SK-N-SH treated with all-trans-retinoic acid at 6 μM for 48 hours (cell line): ENCODE data around the gene KLF9.

Experiments used
- ATAC-seq: fragments of 200-7000 bp; cut with Tn5 transposase; 3 replicates; pipeline ENCODE4 v1.9.1; 2020; ENCODE audit warnings: mild to moderate bottlenecking, moderate library complexity
- ARNTL ChIP-seq: fragments of 450-650 bp; formaldehyde crosslinking; IDR thresholded peaks from 2 replicates; pipeline ENCODE4 v1.5.0; 2020; ENCODE audit warnings: low read depth, mild to moderate bottlenecking, moderate library complexity, borderline replicate concordance
- BACH2 ChIP-seq: fragments of 250-450 bp; sonication (Bioruptor Pico); IDR thresholded peaks from 2 replicates; pipeline ENCODE4 v1.9.0; 2021; ENCODE audit warnings: mild to moderate bottlenecking, borderline replicate concordance
- CREB5 ChIP-seq: fragments of 250-450 bp; sonication (Bioruptor Pico); IDR thresholded peaks from 2 replicates; pipeline ENCODE4 v1.5.1; 2020; ENCODE audit warnings: low read depth, mild to moderate bottlenecking, moderate library complexity
- CSDC2 ChIP-seq: fragments of 250-450 bp; sonication (Bioruptor Pico); IDR thresholded peaks from 2 replicates; pipeline ENCODE4 v1.5.0; 2020; ENCODE audit warnings: mild to moderate bottlenecking, moderate library complexity
- ESRRG ChIP-seq: fragments of 250-450 bp; sonication (Bioruptor Pico); IDR thresholded peaks from 2 replicates; pipeline ENCODE4 v1.6.1; 2021; ENCODE audit warnings: mild to moderate bottlenecking
- GLIS3 ChIP-seq: fragments of 250-450 bp; sonication (Bioruptor Pico); IDR thresholded peaks from 2 replicates; pipeline ENCODE4 v1.5.0; 2020; ENCODE audit warnings: mild to moderate bottlenecking, moderate library complexity
- ISL1 ChIP-seq: fragments of 250-450 bp; sonication (Bioruptor Pico); IDR thresholded peaks from 2 replicates; pipeline ENCODE4 v2.1.2; 2022; ENCODE audit warnings: mild to moderate bottlenecking, moderate library complexity
- OSR1 ChIP-seq: fragments of 250-450 bp; sonication (Bioruptor Pico); IDR thresholded peaks from 2 replicates; pipeline ENCODE4 v1.8.0; 2022; ENCODE audit warnings: moderate library complexity, mild to moderate bottlenecking, inconsistent platforms
- PATZ1 ChIP-seq: fragments of 250-450 bp; sonication (Bioruptor Pico); IDR thresholded peaks from 2 replicates; pipeline ENCODE4 v1.8.0; 2020; ENCODE audit warnings: mild to moderate bottlenecking, moderate library complexity, borderline replicate concordance
- PPARA ChIP-seq: fragments of 250-450 bp; sonication (Bioruptor Pico); IDR thresholded peaks from 2 replicates; pipeline ENCODE4 v1.5.0; 2020; ENCODE audit warnings: mild to moderate bottlenecking, borderline replicate concordance
- SNAI2 ChIP-seq: fragments of 250-450 bp; sonication (Bioruptor Pico); IDR thresholded peaks from 2 replicates; pipeline ENCODE4 v1.5.0; 2020; ENCODE audit warnings: mild to moderate bottlenecking, moderate library complexity
- TOX ChIP-seq: fragments of 250-450 bp; sonication (Bioruptor Pico); IDR thresholded peaks from 2 replicates; pipeline ENCODE4 v1.8.0; 2021; ENCODE audit warnings: mild to moderate bottlenecking, moderate library complexity, borderline replicate concordance
- ZC3H10 ChIP-seq: fragments of 250-450 bp; sonication (Bioruptor Pico); IDR thresholded peaks from 2 replicates; pipeline ENCODE4 v1.5.1; 2021; ENCODE audit warnings: mild to moderate bottlenecking, moderate library complexity
- ZFP3 ChIP-seq: fragments of 250-450 bp; sonication (Bioruptor Pico); IDR thresholded peaks from 2 replicates; pipeline ENCODE4 v1.5.0; 2020; ENCODE audit warnings: mild to moderate bottlenecking, moderate library complexity
- ZFP30 ChIP-seq: fragments of 450-650 bp; formaldehyde crosslinking; IDR thresholded peaks from 2 replicates; pipeline ENCODE4 v1.5.0; 2022; ENCODE audit warnings: mild to moderate bottlenecking, moderate library complexity
- ZNF565 ChIP-seq: fragments of 450-650 bp; formaldehyde crosslinking; conservative IDR thresholded peaks from 2 replicates; pipeline ENCODE4 v1.5.0; 2020; ENCODE audit warnings: low read depth, mild to moderate bottlenecking, moderate library complexity
- ZNF8 ChIP-seq: fragments of 450-650 bp; formaldehyde crosslinking; IDR thresholded peaks from 2 replicates; pipeline ENCODE4 v1.5.0; 2020; ENCODE audit warnings: mild to moderate bottlenecking, moderate library complexity
- TF ChIP-seq, protein P1 (sequence below): fragments of 250-450 bp; sonication (Bioruptor Pico); IDR thresholded peaks from 2 replicates; pipeline ENCODE4 v1.5.0; 2020; ENCODE audit warnings: mild to moderate bottlenecking, moderate library complexity
- TF ChIP-seq, protein P2 (sequence below): fragments of 250-450 bp; sonication (Bioruptor Pico); IDR thresholded peaks from 2 replicates; pipeline ENCODE4 v1.5.1; 2021; ENCODE audit warnings: mild to moderate bottlenecking, moderate library complexity

KLF9 gene

GRCh38 chr9:70382709-70383605 is 31.5 kb downstream of the KLF9 start:
- TF ChIP-seq ZNF8 (CRISPR knock-in tag) (no peak), PPARA (CRISPR knock-in tag) (no peak), PATZ1 (CRISPR knock-in tag) (no peak), ZFP3 (CRISPR knock-in tag) (no peak), ZC3H10 (CRISPR knock-in tag) (no peak), GLIS3 (CRISPR knock-in tag) (no peak), ZNF565 (no peak)
- TF ChIP-seq, protein P1, sequence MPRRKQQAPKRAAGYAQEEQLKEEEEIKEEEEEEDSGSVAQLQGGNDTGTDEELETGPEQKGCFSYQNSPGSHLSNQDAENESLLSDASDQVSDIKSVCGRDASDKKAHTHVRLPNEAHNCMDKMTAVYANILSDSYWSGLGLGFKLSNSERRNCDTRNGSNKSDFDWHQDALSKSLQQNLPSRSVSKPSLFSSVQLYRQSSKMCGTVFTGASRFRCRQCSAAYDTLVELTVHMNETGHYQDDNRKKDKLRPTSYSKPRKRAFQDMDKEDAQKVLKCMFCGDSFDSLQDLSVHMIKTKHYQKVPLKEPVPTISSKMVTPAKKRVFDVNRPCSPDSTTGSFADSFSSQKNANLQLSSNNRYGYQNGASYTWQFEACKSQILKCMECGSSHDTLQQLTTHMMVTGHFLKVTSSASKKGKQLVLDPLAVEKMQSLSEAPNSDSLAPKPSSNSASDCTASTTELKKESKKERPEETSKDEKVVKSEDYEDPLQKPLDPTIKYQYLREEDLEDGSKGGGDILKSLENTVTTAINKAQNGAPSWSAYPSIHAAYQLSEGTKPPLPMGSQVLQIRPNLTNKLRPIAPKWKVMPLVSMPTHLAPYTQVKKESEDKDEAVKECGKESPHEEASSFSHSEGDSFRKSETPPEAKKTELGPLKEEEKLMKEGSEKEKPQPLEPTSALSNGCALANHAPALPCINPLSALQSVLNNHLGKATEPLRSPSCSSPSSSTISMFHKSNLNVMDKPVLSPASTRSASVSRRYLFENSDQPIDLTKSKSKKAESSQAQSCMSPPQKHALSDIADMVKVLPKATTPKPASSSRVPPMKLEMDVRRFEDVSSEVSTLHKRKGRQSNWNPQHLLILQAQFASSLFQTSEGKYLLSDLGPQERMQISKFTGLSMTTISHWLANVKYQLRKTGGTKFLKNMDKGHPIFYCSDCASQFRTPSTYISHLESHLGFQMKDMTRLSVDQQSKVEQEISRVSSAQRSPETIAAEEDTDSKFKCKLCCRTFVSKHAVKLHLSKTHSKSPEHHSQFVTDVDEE (CRISPR knock-in tag) = no peak
- no peak for ATAC-seq

DNA sequence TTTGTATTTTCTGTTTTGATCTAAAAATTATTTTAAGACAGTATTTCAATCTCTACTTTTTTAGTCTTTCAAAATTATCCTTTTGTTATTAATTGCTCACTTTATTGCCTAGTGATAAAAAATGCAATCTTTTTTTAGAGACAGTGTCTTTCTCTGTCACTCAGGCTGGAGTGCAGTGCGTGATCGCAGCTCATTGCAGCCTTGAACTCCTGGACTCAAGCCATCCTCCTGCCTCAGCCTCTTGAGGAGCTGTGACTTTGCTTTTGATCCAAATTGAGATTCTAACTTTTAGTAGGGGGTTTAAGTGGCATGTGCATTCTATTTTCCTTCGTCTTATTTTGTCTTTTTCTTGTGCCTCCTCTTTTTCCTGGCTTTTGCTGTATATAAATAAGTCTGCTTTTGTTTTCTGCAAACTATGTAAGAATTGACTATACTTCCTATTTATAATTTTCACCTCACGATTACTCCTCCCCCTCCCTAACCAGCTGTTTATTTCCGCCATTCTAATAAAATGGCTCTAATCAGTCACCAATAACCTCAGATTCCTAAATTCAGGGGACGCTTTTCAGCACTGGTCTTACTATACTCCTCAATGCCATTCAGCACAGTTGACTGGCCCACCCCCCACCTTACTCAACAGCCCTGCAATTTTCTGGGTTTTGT is 32.3 kb downstream of the KLF9 start:
- TF ChIP-seq SNAI2 (CRISPR knock-in tag) (no peak), ARNTL (CRISPR knock-in tag) (no peak), BACH2 (no peak), CREB5 (CRISPR knock-in tag) (no peak), PATZ1 (CRISPR knock-in tag) (no peak), ZFP3 (CRISPR knock-in tag) (no peak), TOX (CRISPR knock-in tag) (no peak), ESRRG (CRISPR knock-in tag) (no peak), ISL1 (CRISPR knock-in tag) (no peak)
- TF ChIP-seq, protein P1 (CRISPR knock-in tag) = no peak
- TF ChIP-seq, all 23 proteins: peak for 0
- no peak for ATAC-seq

GRCh38 chr9:70374962-70375618 is 39.4 kb downstream of the KLF9 start:
- no peak for ATAC-seq
- TF ChIP-seq, protein P2, sequence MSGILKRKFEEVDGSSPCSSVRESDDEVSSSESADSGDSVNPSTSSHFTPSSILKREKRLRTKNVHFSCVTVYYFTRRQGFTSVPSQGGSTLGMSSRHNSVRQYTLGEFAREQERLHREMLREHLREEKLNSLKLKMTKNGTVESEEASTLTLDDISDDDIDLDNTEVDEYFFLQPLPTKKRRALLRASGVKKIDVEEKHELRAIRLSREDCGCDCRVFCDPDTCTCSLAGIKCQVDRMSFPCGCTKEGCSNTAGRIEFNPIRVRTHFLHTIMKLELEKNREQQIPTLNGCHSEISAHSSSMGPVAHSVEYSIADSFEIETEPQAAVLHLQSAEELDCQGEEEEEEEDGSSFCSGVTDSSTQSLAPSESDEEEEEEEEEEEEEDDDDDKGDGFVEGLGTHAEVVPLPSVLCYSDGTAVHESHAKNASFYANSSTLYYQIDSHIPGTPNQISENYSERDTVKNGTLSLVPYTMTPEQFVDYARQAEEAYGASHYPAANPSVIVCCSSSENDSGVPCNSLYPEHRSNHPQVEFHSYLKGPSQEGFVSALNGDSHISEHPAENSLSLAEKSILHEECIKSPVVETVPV (CRISPR knock-in tag) = no peak
- TF ChIP-seq ARNTL (CRISPR knock-in tag) (no peak), BACH2 (no peak), SNAI2 (CRISPR knock-in tag) (no peak), ZFP3 (CRISPR knock-in tag) (no peak), CREB5 (CRISPR knock-in tag) (no peak), OSR1 (CRISPR knock-in tag) (no peak), TOX (CRISPR knock-in tag) (no peak), ESRRG (CRISPR knock-in tag) (no peak), ISL1 (CRISPR knock-in tag) (no peak), PPARA (CRISPR knock-in tag) (no peak), ZNF8 (CRISPR knock-in tag) (no peak), CSDC2 (CRISPR knock-in tag) (no peak), GLIS3 (CRISPR knock-in tag) (no peak), ZFP30 (no peak)
